ENCODE results near the gene PKIB. TPM values are rescaled to one million over a fixed set of nuclear protein-coding genes. Genes with fewer than 3 reads are reported as not detected.
"Not testable (repeated sequence)": the region's sequence is repeated elsewhere in the genome, so short reads cannot be mapped to it uniquely, and the experiment has no call there.

The PKIB gene
- total RNA-seq, 2 donors from 2014 or later = 1.2 TPM; not detected in 1

- ATAC-seq = no peak
- no peak overlapping the region for H3K27ac Mint-ChIP-seq
- H3K9me3 ChIP-seq (ENCODE audit: control insufficient read depth, low read length, poor library complexity, severe bottlenecking) = no peaks in the 10 kb centered on the region
- H3K4me1 Mint-ChIP-seq = no peaks in the 10 kb centered on the region
- DNase-seq = no peak
- H3K27me3 Mint-ChIP-seq = peaks cover 21% of the 10 kb centered on the region
- no peak overlapping the region for H3K4me3 Mint-ChIP-seq
- H3K36me3 Mint-ChIP-seq (ENCODE audit: low read depth) = no peaks in the 10 kb centered on the region
Observed at GRCh38 chr6:122730334-122730733, 120.1 kb downstream of the PKIB start.

GRCh38 chr6:122730775-122731386 lies 120.7 kb downstream of the PKIB start:
- DNase-seq (no peak), ATAC-seq (no peak)
- Mint-ChIP-seq H3K36me3 (ENCODE audit: low read depth) (no peaks in the 10 kb centered on the region), H3K27ac (no peak overlapping the region), H3K4me1 (no peaks in the 10 kb centered on the region), H3K4me3 (no peak overlapping the region), H3K27me3 (peaks cover 21% of the 10 kb centered on the region)
- no peaks in the 10 kb centered on the region for H3K9me3 ChIP-seq (ENCODE audit: control insufficient read depth, low read length, poor library complexity, severe bottlenecking)

GRCh38 chr6:122733259-122733658 lies 123.1 kb downstream of the PKIB start:
- ATAC-seq = no peak
- H3K27me3 Mint-ChIP-seq = peaks cover 17% of the 10 kb centered on the region
- H3K4me1 Mint-ChIP-seq = no peaks in the 10 kb centered on the region
- no peak for DNase-seq
- no peak overlapping the region for H3K4me3 Mint-ChIP-seq
- no peaks in the 10 kb centered on the region for H3K9me3 ChIP-seq (ENCODE audit: control insufficient read depth, low read length, poor library complexity, severe bottlenecking)
- no peaks in the 10 kb centered on the region for H3K36me3 Mint-ChIP-seq (ENCODE audit: low read depth)
- no peak overlapping the region for H3K27ac Mint-ChIP-seq

GRCh38 chr6:122734529-122735395 lies 124.6 kb downstream of the PKIB start:
- Mint-ChIP-seq H3K27ac (no peak overlapping the region), H3K36me3 (ENCODE audit: low read depth) (no peaks in the 10 kb centered on the region), H3K27me3 (peaks cover 17% of the 10 kb centered on the region), H3K4me3 (no peak overlapping the region), H3K4me1 (no peaks in the 10 kb centered on the region)
- H3K9me3 ChIP-seq (ENCODE audit: control insufficient read depth, low read length, poor library complexity, severe bottlenecking) = no peaks in the 10 kb centered on the region
- no peak for ATAC-seq
- no peak for DNase-seq

- no peak for ATAC-seq
- H3K27ac Mint-ChIP-seq = no peak overlapping the region
- no peak for DNase-seq
- H3K4me3 Mint-ChIP-seq = no peak overlapping the region
- peaks cover 11% of the 10 kb centered on the region for H3K27me3 Mint-ChIP-seq
- H3K9me3 ChIP-seq (ENCODE audit: control insufficient read depth, low read length, poor library complexity, severe bottlenecking) = no peaks in the 10 kb centered on the region
- H3K4me1 Mint-ChIP-seq = no peaks in the 10 kb centered on the region
- H3K36me3 Mint-ChIP-seq (ENCODE audit: low read depth) = no peaks in the 10 kb centered on the region
Observed at GRCh38 chr6:122735582-122735981, 125.4 kb downstream of the PKIB start.

GRCh38 chr6:122736163-122736562 lies 126.0 kb downstream of the PKIB start:
- Mint-ChIP-seq H3K27me3 (peaks cover 11% of the 10 kb centered on the region), H3K27ac (no peak overlapping the region), H3K4me1 (no peaks in the 10 kb centered on the region), H3K36me3 (ENCODE audit: low read depth) (no peaks in the 10 kb centered on the region), H3K4me3 (no peak overlapping the region)
- DNase-seq = no peak
- no peak for ATAC-seq
- no peaks in the 10 kb centered on the region for H3K9me3 ChIP-seq (ENCODE audit: control insufficient read depth, low read length, poor library complexity, severe bottlenecking)

GRCh38 chr6:122736616-122737015 lies 126.4 kb downstream of the PKIB start:
- no peak overlapping the region for H3K4me3 Mint-ChIP-seq
- no peak overlapping the region for H3K27ac Mint-ChIP-seq
- no peak for ATAC-seq
- no peaks in the 10 kb centered on the region for H3K9me3 ChIP-seq (ENCODE audit: control insufficient read depth, low read length, poor library complexity, severe bottlenecking)
- no peaks in the 10 kb centered on the region for H3K36me3 Mint-ChIP-seq (ENCODE audit: low read depth)
- no peak for DNase-seq
- H3K4me1 Mint-ChIP-seq = no peaks in the 10 kb centered on the region
- H3K27me3 Mint-ChIP-seq = peaks cover 11% of the 10 kb centered on the region

- H3K9me3 ChIP-seq (ENCODE audit: control insufficient read depth, low read length, poor library complexity, severe bottlenecking) = no peaks in the 10 kb centered on the region
- no peak for DNase-seq
- no peak overlapping the region for H3K27ac Mint-ChIP-seq
- H3K4me1 Mint-ChIP-seq = no peaks in the 10 kb centered on the region
- no peak for ATAC-seq
- peaks cover 2% of the 10 kb centered on the region for H3K27me3 Mint-ChIP-seq
- H3K4me3 Mint-ChIP-seq = no peak overlapping the region
- no peaks in the 10 kb centered on the region for H3K36me3 Mint-ChIP-seq (ENCODE audit: low read depth)
Observed at GRCh38 chr6:122740091-122740490, 129.9 kb downstream of the PKIB start.

- Mint-ChIP-seq H3K27ac (no peak overlapping the region), H3K4me1 (no peaks in the 10 kb centered on the region), H3K27me3 (no peaks in the 10 kb centered on the region), H3K4me3 (no peak overlapping the region), H3K36me3 (ENCODE audit: low read depth) (no peaks in the 10 kb centered on the region)
- no peak for ATAC-seq
- no peak for DNase-seq
- H3K9me3 ChIP-seq (ENCODE audit: control insufficient read depth, low read length, poor library complexity, severe bottlenecking) = no peaks in the 10 kb centered on the region
Observed at GRCh38 chr6:122740936-122741335, 130.7 kb downstream of the PKIB start.

- H3K4me1 Mint-ChIP-seq; H3K4me3 Mint-ChIP-seq; H3K36me3 Mint-ChIP-seq (ENCODE audit: low read depth); ATAC-seq; H3K9me3 ChIP-seq (ENCODE audit: control insufficient read depth, low read length, poor library complexity, severe bottlenecking); H3K27me3 Mint-ChIP-seq; H3K27ac Mint-ChIP-seq; DNase-seq: not testable (repeated sequence)
Observed at GRCh38 chr6:122744247-122744646, 134.0 kb downstream of the PKIB start.

- not testable (repeated sequence) for DNase-seq; H3K9me3 ChIP-seq (ENCODE audit: control insufficient read depth, low read length, poor library complexity, severe bottlenecking); H3K4me1 Mint-ChIP-seq; H3K4me3 Mint-ChIP-seq; H3K36me3 Mint-ChIP-seq (ENCODE audit: low read depth); ATAC-seq; H3K27me3 Mint-ChIP-seq; H3K27ac Mint-ChIP-seq
Observed at GRCh38 chr6:122744856-122745255, 134.7 kb downstream of the PKIB start.

- H3K9me3 ChIP-seq (ENCODE audit: control insufficient read depth, low read length, poor library complexity, severe bottlenecking) = no peaks in the 10 kb centered on the region
- DNase-seq = no peak
- no peak for ATAC-seq
- Mint-ChIP-seq H3K4me1 (peaks cover 6% of the 10 kb centered on the region), H3K4me3 (no peak overlapping the region), H3K27me3 (no peaks in the 10 kb centered on the region), H3K27ac (no peak overlapping the region), H3K36me3 (ENCODE audit: low read depth) (no peaks in the 10 kb centered on the region)
Observed at GRCh38 chr6:122746688-122747087, 136.5 kb downstream of the PKIB start.

GRCh38 chr6:122747573-122747972 lies 137.4 kb downstream of the PKIB start:
- no peak overlapping the region for H3K4me3 Mint-ChIP-seq
- H3K9me3 ChIP-seq (ENCODE audit: control insufficient read depth, low read length, poor library complexity, severe bottlenecking) = no peaks in the 10 kb centered on the region
- no peaks in the 10 kb centered on the region for H3K36me3 Mint-ChIP-seq (ENCODE audit: low read depth)
- H3K27ac Mint-ChIP-seq = no peak overlapping the region
- H3K4me1 Mint-ChIP-seq = peaks cover 7% of the 10 kb centered on the region
- no peaks in the 10 kb centered on the region for H3K27me3 Mint-ChIP-seq
- ATAC-seq (no peak), DNase-seq (no peak)

GRCh38 chr6:122748945-122749344 lies 138.7 kb downstream of the PKIB start:
- not testable (repeated sequence) for H3K4me1 Mint-ChIP-seq; H3K27me3 Mint-ChIP-seq; H3K36me3 Mint-ChIP-seq (ENCODE audit: low read depth); H3K4me3 Mint-ChIP-seq; DNase-seq; H3K27ac Mint-ChIP-seq; H3K9me3 ChIP-seq (ENCODE audit: control insufficient read depth, low read length, poor library complexity, severe bottlenecking); ATAC-seq

Measured in T-helper 17 cell (primary cell).